ENCODE data around the gene ILK.
A peak's percentile ranks its signal among the peaks of the same experiment; 100 is the strongest.

Gene ILK

DNA sequence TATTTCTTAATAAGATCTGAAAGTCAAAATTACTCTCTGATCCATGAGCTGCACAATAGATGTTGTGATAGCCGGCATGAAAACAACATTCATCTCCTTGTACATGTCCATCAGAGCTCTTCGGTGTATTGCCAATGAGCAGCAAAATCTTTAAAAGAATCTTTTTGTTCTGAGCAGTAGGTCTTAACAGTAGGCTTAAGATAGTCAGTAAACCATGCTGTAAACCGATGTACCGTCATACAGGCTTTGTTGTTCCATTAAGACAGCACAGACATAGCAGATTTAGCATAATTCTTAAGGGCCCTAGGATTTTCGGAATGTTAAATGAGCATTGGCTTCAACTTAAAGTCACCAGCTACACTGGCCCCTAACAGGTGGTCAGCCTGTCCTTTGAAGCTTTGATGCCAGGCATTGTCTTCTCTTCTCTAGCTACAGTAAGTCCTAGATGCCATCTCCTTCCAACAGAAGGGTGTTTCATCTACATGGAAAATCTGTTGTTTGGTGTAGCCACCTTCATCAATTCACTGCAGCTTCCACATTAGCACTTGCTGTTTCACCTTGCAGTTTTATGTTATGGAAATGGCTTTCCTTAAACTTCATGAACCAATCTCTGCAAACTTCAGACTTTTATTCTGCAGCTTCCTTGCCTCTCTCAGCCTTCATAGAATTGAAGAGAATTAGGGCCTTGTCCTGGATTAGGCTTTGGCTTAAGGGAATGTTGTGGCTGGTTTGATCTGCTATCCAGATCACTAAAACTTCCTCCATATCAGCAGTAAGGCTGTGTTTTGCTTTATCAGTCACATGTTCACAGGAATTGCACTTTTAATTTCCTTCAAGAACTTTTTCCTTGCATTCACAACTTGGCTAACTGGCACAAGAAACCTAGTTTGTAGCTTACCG lies 28.5 kb upstream of the ILK start:
- no peak for DNase-seq

GRCh38 chr11:6576471-6577373 lies 26.9 kb upstream of the ILK start:
- no peak for DNase-seq

- no peak for DNase-seq
Observed at GRCh38 chr11:6578134-6578533, 25.4 kb upstream of the ILK start.

DNA sequence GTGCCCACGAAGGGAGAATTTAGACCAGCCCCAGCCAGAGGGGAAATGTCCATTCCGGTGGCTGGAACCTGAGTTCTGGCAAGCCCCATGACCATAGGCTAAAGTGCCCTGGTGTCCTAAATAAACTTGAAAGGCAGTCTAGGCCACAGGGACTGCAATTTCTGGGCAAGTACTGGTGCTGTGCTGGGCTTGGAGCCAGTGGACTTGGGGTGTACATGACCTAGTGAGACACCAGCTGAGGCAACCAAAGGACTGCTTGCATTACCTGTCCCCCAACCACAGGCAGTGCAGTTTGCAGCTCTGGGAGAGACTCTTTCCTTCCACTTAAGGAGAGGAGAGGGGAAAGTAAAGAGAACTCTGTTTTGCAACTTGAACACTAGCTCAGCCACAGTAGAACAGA lies 23.9 kb upstream of the ILK start:
- DNase-seq, result no peak

DNA sequence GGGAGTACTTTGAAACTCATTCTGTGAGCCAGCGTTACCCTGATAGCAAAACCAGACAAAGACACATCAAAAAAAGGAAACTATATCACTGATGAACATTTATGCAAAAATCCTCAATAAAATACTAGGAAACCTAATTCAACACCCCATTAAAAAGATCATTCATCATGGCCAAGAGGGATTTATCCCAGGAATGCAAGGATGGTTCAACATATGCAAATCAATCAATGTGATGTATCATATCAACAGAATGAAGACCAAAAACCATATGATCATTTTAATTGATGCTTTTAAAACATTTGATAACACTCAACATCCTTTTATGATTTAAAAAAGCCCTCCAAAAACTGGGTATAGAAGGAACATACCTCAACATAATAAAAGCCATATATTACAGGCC lies 20.0 kb upstream of the ILK start:
- DNase-seq, result no peak

DNA sequence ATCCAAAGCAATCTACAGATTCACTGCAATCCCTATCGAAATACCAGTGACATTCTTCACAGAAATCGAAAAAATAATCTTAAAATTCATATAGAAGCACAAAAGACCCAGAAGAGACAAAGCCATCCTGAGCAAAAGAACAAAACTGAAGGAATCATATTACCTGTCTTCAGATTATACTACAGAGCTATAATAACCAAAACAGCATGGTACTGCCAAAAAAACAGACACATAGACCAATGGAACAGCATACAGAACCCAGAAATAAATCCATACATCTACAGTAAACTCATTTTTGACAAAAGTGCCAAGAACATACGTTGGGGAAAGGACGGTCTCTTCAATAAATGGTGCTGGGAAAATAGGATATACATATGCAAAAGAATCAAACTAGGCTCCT lies 19.0 kb upstream of the ILK start:
- DNase-seq, result no peak

- no peak for DNase-seq
Observed at GRCh38 chr11:6586434-6587359, 16.9 kb upstream of the ILK start.

DNA sequence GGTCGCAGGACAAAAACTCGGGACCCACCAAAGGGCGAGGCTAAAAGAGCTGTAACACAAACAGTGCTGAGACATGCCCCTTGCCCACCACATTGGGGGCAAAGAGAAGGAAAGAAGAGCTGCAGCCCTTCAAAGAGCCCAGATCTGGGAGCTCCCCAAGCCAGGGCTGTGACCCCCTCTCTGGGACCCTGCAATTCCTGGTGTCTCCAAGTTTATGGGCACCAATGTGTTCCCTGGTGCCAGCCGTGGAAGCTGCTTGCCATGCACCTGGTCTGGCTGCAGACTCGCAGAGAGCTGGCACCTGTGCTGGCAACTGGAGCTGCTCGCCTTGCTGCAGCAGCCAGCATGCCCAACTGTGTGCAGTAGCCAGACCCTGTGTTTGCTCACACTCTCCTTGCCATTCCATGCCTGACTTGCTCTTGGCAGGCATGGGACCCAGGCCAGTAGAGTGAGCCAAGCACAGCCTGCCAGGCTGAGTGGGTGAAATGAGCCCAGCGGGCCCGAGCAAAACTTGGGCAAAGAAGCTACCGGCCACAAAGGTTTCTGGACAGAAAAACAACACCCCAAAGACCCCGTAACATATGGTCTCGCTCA lies 16.1 kb upstream of the ILK start:
- DNase-seq, result no peak

DNA sequence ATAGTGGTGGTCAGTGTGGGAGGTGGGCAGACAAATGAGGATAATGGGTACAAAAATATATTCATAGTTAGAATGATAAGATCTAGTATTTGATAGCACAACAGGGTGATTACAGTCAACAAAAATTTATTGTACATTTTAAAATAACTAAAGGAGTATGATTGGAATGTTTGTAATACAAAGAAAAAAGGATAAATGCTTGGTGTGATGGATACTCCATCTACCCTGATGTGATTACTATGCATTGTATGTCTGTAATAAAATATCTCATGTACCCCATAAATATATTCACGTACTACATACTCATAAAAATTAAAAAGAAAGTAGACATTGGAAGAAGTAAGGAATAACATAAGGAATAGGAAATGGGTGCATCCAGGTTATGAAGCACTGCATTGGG lies 15.6 kb upstream of the ILK start:
- DNase-seq, result no peak

DNA sequence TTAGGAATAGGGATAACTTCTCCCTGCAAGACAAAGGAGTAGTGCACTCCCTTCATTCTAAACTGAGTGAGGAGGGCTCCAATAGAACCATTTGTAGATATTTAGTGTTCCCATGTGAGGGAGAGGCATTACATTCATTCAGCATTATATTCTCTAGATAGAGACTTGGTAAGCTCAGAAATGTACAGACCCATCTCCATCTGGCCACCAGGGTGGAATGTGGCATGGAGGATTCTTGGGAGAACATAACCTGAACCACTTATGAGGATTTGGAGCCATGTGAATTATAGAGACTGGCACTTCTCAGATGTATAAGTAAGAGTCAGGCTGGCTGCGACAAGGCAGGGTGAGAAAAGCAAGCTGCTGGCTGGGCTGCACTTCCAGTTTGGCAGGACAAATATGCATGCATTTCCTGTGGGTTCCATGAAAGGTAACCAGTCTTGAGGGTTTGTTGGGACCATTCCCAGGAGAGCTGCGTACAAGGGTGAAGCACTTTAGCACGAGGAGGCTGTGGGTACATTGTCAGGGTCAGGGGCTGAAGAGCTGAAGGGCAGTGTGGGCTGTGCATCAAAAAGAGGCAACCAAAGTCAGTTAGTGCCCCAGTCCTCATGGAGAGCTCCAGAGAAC lies 9.3 kb upstream of the ILK start:
- no peak for DNase-seq

GRCh38 chr11:6596239-6596877 lies 7.2 kb upstream of the ILK start:
- DNase-seq, result no peak

DNA sequence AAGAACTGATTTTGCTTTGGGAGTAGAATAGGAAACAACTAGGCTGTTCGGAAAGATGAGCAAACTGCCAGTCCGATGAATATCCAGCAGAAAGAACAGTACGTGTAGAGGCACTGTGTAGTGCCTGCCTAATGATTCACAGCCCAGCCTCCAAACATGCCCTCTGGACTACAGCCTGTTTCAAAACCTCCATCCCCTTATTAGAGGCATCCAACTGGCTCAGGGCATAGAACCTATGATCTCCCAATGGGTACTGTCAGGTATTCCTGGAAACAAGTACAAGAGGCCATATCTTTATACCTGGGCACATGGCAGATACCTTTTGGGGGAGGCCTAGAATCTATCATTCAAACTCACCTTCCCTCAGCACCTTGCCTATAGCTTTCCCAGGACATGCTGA lies 5.0 kb upstream of the ILK start:
- no peak for DNase-seq

DNA sequence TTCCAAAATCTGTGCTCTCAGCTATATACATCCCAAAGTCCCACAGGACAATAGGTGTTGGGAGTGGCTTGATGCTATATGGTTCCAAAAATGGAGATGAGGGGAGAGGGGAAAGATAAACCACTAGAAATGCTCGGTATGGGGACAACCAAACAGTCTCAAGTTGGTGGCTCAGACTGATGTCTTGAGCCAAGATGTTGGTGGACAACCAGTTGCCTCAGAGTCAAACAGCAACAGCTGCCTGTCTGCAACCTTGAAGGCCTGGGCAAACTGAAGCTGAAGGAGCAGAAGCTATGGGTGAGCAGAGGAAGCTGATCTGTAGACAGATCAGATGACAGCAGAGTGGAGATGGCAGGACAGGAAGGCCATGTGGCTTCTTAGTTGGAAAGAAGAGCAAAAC lies 4.1 kb upstream of the ILK start:
- no peak for DNase-seq

GRCh38 chr11:6599881-6600390 lies 3.6 kb upstream of the ILK start:
- no peak for DNase-seq

GRCh38 chr11:6601041-6601461 lies 2.5 kb upstream of the ILK start:
- DNase-seq, result no peak

GRCh38 chr11:6602096-6602940 lies 1.3 kb upstream of the ILK start:
- DNase-seq, result no peak

- peak; percentile 31 for DNase-seq
Observed at GRCh38 chr11:6604081-6604626, 580 bp downstream of the ILK start.

- no peak for DNase-seq
Observed at GRCh38 chr11:6604790-6605189, 1.2 kb downstream of the ILK start.

- peak; percentile 33 for DNase-seq
Observed at GRCh38 chr11:6606471-6607189, 3.1 kb downstream of the ILK start.

Data from NCI-H748 treated with DMSO at 0.1 percent for 48 hours (cell line).